A549 (cell line): ENCODE measurements around the gene CHURC1.

Source experiments
- EP300 ChIP-seq, 2 experiments: fragments of >200 bp; sonication (Bioruptor Twin); formaldehyde crosslinking; IDR thresholded peaks; 2 replicates in 1 of 2; 3 replicates in 1 of 2; pipeline ENCODE4 v1.6.1; 2016 to 2017
- RAD21 ChIP-seq, 2 experiments: fragments of >200 bp in 1 of 2; sonication (Bioruptor Twin) in 1 of 2; formaldehyde crosslinking in 1 of 2; IDR thresholded peaks in 1 of 2; conservative IDR thresholded peaks in 1 of 2; 2 replicates in 1 of 2; 3 replicates in 1 of 2; pipeline ENCODE4 v1.6.1; 2012 to 2018; ENCODE audit warnings: inconsistent platforms in 1 of 2
- TF ChIP-seq, protein P1 (sequence below): fragments of >200 bp; sonication (Bioruptor Twin); formaldehyde crosslinking; IDR thresholded peaks from 3 replicates; pipeline ENCODE4 v1.5.1; 2016
- TF ChIP-seq, protein P2 (sequence below): fragments of 250-450 bp; sonication (Bioruptor Pico); IDR thresholded peaks from 2 replicates; pipeline ENCODE4 v1.5.0; 2021; ENCODE audit warnings: mild to moderate bottlenecking, moderate library complexity, borderline replicate concordance

GRCh38 chr14:64950889-64951288 is 36.6 kb downstream of the CHURC1 start:
- TF ChIP-seq RAD21 (conservative IDR thresholded peaks at IDR 0.05 in 1 of 2, IDR thresholded peaks at IDR 0.05 in 1 of 2) (no peak), EP300 (IDR thresholded peaks at IDR 0.05) (no peak)
- TF ChIP-seq, protein P1, sequence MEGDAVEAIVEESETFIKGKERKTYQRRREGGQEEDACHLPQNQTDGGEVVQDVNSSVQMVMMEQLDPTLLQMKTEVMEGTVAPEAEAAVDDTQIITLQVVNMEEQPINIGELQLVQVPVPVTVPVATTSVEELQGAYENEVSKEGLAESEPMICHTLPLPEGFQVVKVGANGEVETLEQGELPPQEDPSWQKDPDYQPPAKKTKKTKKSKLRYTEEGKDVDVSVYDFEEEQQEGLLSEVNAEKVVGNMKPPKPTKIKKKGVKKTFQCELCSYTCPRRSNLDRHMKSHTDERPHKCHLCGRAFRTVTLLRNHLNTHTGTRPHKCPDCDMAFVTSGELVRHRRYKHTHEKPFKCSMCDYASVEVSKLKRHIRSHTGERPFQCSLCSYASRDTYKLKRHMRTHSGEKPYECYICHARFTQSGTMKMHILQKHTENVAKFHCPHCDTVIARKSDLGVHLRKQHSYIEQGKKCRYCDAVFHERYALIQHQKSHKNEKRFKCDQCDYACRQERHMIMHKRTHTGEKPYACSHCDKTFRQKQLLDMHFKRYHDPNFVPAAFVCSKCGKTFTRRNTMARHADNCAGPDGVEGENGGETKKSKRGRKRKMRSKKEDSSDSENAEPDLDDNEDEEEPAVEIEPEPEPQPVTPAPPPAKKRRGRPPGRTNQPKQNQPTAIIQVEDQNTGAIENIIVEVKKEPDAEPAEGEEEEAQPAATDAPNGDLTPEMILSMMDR, result no peak
- TF ChIP-seq, protein P2, sequence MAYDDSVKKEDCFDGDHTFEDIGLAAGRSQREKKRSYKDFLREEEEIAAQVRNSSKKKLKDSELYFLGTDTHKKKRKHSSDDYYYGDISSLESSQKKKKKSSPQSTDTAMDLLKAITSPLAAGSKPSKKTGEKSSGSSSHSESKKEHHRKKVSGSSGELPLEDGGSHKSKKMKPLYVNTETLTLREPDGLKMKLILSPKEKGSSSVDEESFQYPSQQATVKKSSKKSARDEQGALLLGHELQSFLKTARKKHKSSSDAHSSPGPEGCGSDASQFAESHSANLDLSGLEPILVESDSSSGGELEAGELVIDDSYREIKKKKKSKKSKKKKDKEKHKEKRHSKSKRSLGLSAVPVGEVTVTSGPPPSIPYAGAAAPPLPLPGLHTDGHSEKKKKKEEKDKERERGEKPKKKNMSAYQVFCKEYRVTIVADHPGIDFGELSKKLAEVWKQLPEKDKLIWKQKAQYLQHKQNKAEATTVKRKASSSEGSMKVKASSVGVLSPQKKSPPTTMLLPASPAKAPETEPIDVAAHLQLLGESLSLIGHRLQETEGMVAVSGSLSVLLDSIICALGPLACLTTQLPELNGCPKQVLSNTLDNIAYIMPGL (CRISPR knock-in tag), result no peak
